HepG2 (cell line): ENCODE results near the gene HSD3B7. TPM values are rescaled to one million over a fixed set of nuclear protein-coding genes. Genes with fewer than 3 reads are reported as not detected.

Source experiments
- CHD2 ChIP-seq: IDR thresholded peaks from 2 replicates; pipeline ENCODE4 v1.6.1; 2011; ENCODE audit warnings: low read depth, low read length, improper control_type of control experiment
- FOXK2 ChIP-seq: fragments of 450-650 bp; IDR thresholded peaks from 2 replicates; pipeline ENCODE4 v1.6.1; 2016
- GATA4 ChIP-seq: sonication (generic); IDR thresholded peaks from 2 replicates; pipeline ENCODE4 v1.6.1; 2016; ENCODE audit warnings: antibody characterized with exemption, low read depth, borderline replicate concordance
- HNF4G ChIP-seq, 2 experiments: sonication (generic) in 1 of 2; formaldehyde crosslinking in 1 of 2; IDR thresholded peaks; 2 replicates each; pipeline versions ENCODE4 v1.4.0 to v1.6.1; 2011 to 2020; ENCODE audit warnings: borderline replicate concordance in 2 of 2, low read depth in 2 of 2, mild to moderate bottlenecking in 2 of 2, low read length in 1 of 2, missing genetic modification reagents in 1 of 2, moderate library complexity in 1 of 2
- HNRNPUL1 ChIP-seq: fragments of 200-400 bp; formaldehyde crosslinking; IDR thresholded peaks from 2 replicates; pipeline ENCODE4 v1.6.1; 2017; ENCODE audit warnings: low read depth, mild to moderate bottlenecking, low read length, moderate library complexity
- KAT7 ChIP-seq: IDR thresholded peaks from 2 replicates; pipeline ENCODE4 v1.6.1; 2018; ENCODE audit warnings: borderline replicate concordance, missing compliant biosample characterization
- NPAS2 ChIP-seq: sonication (generic); formaldehyde crosslinking; IDR thresholded peaks from 2 replicates; pipeline ENCODE4 v1.8.0; 2022; ENCODE audit warnings: mild to moderate bottlenecking, missing genetic modification reagents, borderline replicate concordance
- PAX8 ChIP-seq: sonication (generic); formaldehyde crosslinking; IDR thresholded peaks from 2 replicates; pipeline ENCODE4 v1.8.0; 2022; ENCODE audit warnings: mild to moderate bottlenecking, missing genetic modification reagents, borderline replicate concordance
- POGK ChIP-seq: sonication (generic); formaldehyde crosslinking; conservative IDR thresholded peaks from 2 replicates; pipeline ENCODE4 v1.8.0; 2022; ENCODE audit warnings: mild to moderate bottlenecking, moderate library complexity, missing genetic modification reagents
- RFXAP ChIP-seq: sonication (generic); formaldehyde crosslinking; IDR thresholded peaks from 2 replicates; pipeline ENCODE4 v1.4.0; 2020; ENCODE audit warnings: missing genetic modification reagents, borderline replicate concordance
- SIX1 ChIP-seq: sonication (generic); formaldehyde crosslinking; IDR thresholded peaks from 2 replicates; pipeline ENCODE4 v1.4.0; 2020; ENCODE audit warnings: missing genetic modification reagents, borderline replicate concordance
- SRF ChIP-seq: IDR thresholded peaks from 2 replicates; pipeline ENCODE4 v1.6.1; 2011; ENCODE audit warnings: mild to moderate bottlenecking, low read depth, low read length, moderate library complexity
- SRSF4 ChIP-seq: fragments of 200-400 bp; formaldehyde crosslinking; IDR thresholded peaks from one replicate; pipeline ENCODE4 v1.6.1; 2018; ENCODE audit warnings: mild to moderate bottlenecking, low read depth, low read length, moderate library complexity; ENCODE audit not compliant: poor library complexity, severe bottlenecking
- TBX2 ChIP-seq: sonication (generic); formaldehyde crosslinking; IDR thresholded peaks from 2 replicates; pipeline ENCODE4 v1.5.0; 2020; ENCODE audit warnings: missing genetic modification reagents, mild to moderate bottlenecking, borderline replicate concordance
- U2AF2 ChIP-seq: fragments of 200-400 bp; formaldehyde crosslinking; IDR thresholded peaks from 2 replicates; pipeline ENCODE4 v1.6.1; 2017; ENCODE audit warnings: low read depth, mild to moderate bottlenecking, low read length
- YEATS2 ChIP-seq: sonication (generic); formaldehyde crosslinking; IDR thresholded peaks from 2 replicates; pipeline ENCODE4 v1.4.0; 2020; ENCODE audit warnings: missing genetic modification reagents, borderline replicate concordance
- ZIK1 ChIP-seq: sonication (generic); formaldehyde crosslinking; IDR thresholded peaks from 2 replicates; pipeline ENCODE4 v1.5.0; 2020; ENCODE audit warnings: mild to moderate bottlenecking, low read depth, missing genetic modification reagents, borderline replicate concordance
- ZNF274 ChIP-seq: sonication (generic); formaldehyde crosslinking; IDR thresholded peaks from 2 replicates; pipeline ENCODE4 v1.5.1; 2020; ENCODE audit warnings: mild to moderate bottlenecking, missing genetic modification reagents
- ZNF30 ChIP-seq: sonication (generic); formaldehyde crosslinking; IDR thresholded peaks from 2 replicates; pipeline ENCODE4 v1.5.0; 2020; ENCODE audit warnings: mild to moderate bottlenecking, missing genetic modification reagents
- ZNF564 ChIP-seq: sonication (generic); formaldehyde crosslinking; IDR thresholded peaks from 2 replicates; pipeline ENCODE4 v1.8.1; 2023; ENCODE audit warnings: mild to moderate bottlenecking, missing genetic modification reagents
- ZNF615 ChIP-seq: sonication (generic); formaldehyde crosslinking; IDR thresholded peaks from 2 replicates; pipeline ENCODE4 v1.5.0; 2020; ENCODE audit warnings: mild to moderate bottlenecking, missing genetic modification reagents, borderline replicate concordance
- ZNF746 ChIP-seq: sonication (generic); formaldehyde crosslinking; IDR thresholded peaks from 2 replicates; pipeline ENCODE4 v1.8.0; 2022; ENCODE audit warnings: mild to moderate bottlenecking, missing genetic modification reagents
- ZNF790 ChIP-seq: sonication (generic); formaldehyde crosslinking; IDR thresholded peaks from 2 replicates; pipeline ENCODE4 v1.8.0; 2022; ENCODE audit warnings: missing genetic modification reagents, mild to moderate bottlenecking, borderline replicate concordance
- polyA plus RNA-seq, 8 experiments: library from polyadenylated mRNA; depleted of rRNA in 3 of 8; stranded (reverse) in 7 of 8; unstranded in 1 of 8; fragments of >200 nt; fragmentation: Illumina TruSeq in 4 of 8; extraction: Trizol in 4 of 8; gene quantifications; 2 replicates each; pipeline versions ENCODE4 v1.2.1 to v1.2.3, GENCODE V29; 2011 to 2016; ENCODE audit warnings: low read depth in 4 of 8, missing spikeins in 1 of 8, mixed read lengths in 1 of 8; ENCODE audit not compliant: insufficient read depth in 1 of 8
- total RNA-seq, 5 experiments: library from RNA; depleted of rRNA; stranded (reverse); fragments of >200 nt; fragmentation: Illumina TruSeq; extraction: Trizol; gene quantifications; 2 replicates each; pipeline ENCODE4 v1.2.3, GENCODE V29; 2016; ENCODE audit warnings: low read depth in 1 of 5
- TF ChIP-seq, protein P1 (sequence below): sonication (generic); formaldehyde crosslinking; IDR thresholded peaks from 2 replicates; pipeline ENCODE4 v1.4.0; 2020; ENCODE audit warnings: missing genetic modification reagents
- TF ChIP-seq, protein P2 (sequence below): fragments of 450-650 bp; IDR thresholded peaks from 2 replicates; pipeline ENCODE4 v1.6.1; 2016

HSD3B7 gene
- total and polyA plus RNA-seq, 2 of the 13 experiments (the other 11 are each of a cell fraction or from before 2014, with no cell fraction given): 32.9 to 69.7 TPM

DNA sequence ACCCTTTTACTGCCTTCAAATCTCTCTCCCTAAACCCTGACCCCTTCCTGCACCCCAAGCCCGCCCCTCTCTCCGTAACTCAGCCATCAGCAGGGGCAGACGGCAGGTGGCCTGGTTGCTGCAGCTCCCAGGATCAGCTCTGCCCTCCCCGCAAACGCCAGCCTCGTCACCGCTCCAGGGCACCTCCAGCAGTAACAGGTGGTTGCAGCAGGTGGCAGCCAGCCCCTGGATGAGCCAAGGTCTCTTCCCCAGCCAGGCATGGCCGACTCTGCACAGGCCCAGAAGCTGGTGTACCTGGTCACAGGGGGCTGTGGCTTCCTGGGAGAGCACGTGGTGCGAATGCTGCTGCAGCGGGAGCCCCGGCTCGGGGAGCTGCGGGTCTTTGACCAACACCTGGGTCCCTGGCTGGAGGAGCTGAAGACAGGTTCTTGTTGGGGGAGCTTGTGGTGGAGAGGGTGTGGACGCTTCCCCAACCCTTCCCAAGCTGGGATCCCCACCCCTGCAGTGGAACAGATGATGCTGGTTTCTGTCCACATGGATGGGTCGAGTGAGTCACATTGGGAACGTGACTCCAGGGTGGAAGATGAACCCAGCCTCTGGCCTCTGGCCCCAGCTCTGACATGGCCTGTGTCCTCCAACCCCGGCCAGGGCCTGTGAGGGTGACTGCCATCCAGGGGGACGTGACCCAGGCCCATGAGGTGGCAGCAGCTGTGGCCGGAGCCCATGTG lies 558 bp downstream of the HSD3B7 start (continued):
- TF ChIP-seq, protein P1, sequence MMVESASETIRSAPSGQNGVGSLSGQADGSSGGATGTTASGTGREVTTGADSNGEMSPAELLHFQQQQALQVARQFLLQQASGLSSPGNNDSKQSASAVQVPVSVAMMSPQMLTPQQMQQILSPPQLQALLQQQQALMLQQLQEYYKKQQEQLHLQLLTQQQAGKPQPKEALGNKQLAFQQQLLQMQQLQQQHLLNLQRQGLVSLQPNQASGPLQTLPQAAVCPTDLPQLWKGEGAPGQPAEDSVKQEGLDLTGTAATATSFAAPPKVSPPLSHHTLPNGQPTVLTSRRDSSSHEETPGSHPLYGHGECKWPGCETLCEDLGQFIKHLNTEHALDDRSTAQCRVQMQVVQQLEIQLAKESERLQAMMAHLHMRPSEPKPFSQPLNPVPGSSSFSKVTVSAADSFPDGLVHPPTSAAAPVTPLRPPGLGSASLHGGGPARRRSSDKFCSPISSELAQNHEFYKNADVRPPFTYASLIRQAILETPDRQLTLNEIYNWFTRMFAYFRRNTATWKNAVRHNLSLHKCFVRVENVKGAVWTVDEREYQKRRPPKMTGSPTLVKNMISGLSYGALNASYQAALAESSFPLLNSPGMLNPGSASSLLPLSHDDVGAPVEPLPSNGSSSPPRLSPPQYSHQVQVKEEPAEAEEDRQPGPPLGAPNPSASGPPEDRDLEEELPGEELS (CRISPR knock-in tag): no peak
- no peak for TF ChIP-seq ZNF30
- no peak for TF ChIP-seq HNF4G (IDR thresholded peaks at IDR 0.05; ENCODE audit: borderline replicate concordance, low read depth, low read length)
- TF ChIP-seq HNF4G (CRISPR knock-in tag; IDR thresholded peaks at IDR 0.05; ENCODE audit: borderline replicate concordance, low read depth): no peak
- no peak for TF ChIP-seq ZNF564
- no peak for TF ChIP-seq GATA4
- peak; percentile 71; the same call in 1 of the 2 replicates for TF ChIP-seq TBX2
- TF ChIP-seq ZNF615 (CRISPR knock-in tag): no peak
- peak; percentile 15; the same call in 1 of the 2 replicates for TF ChIP-seq RFXAP
- TF ChIP-seq FOXK2: no peak
- TF ChIP-seq ZNF790: 0 out of 2 replicates have a peak, but pooled peaks have one; percentile 14
- no peak for TF ChIP-seq SIX1 (CRISPR knock-in tag)
- peak; percentile 19; the same call in 1 of the 2 replicates for TF ChIP-seq KAT7 (CRISPR knock-in tag)
- no peak for TF ChIP-seq HNRNPUL1
- TF ChIP-seq POGK (CRISPR knock-in tag): peak; percentile 78; the same call in 1 of the 2 replicates
- no peak for TF ChIP-seq SRSF4
- no peak for TF ChIP-seq SRF
- peak; percentile 24; the same call in 1 of the 2 replicates for TF ChIP-seq CHD2
- no peak for TF ChIP-seq U2AF2
- peak; percentile 69; the same call in 1 of the 2 replicates for TF ChIP-seq ZIK1 (CRISPR knock-in tag)
- TF ChIP-seq NPAS2 (CRISPR knock-in tag): no peak
- 0 out of 2 replicates have a peak, but pooled peaks have one; percentile 59 for TF ChIP-seq YEATS2 (CRISPR knock-in tag)
- TF ChIP-seq ZNF746 (CRISPR knock-in tag): no peak; the same call in 1 of the 2 replicates
- TF ChIP-seq, protein P2, sequence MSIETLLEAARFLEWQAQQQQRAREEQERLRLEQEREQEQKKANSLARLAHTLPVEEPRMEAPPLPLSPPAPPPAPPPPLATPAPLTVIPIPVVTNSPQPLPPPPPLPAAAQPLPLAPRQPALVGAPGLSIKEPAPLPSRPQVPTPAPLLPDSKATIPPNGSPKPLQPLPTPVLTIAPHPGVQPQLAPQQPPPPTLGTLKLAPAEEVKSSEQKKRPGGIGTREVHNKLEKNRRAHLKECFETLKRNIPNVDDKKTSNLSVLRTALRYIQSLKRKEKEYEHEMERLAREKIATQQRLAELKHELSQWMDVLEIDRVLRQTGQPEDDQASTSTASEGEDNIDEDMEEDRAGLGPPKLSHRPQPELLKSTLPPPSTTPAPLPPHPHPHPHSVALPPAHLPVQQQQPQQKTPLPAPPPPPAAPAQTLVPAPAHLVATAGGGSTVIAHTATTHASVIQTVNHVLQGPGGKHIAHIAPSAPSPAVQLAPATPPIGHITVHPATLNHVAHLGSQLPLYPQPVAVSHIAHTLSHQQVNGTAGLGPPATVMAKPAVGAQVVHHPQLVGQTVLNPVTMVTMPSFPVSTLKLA: peak; percentile 74
- TF ChIP-seq PAX8: peak; percentile 81; the same call in 1 of the 2 replicates
- TF ChIP-seq ZNF274 (CRISPR knock-in tag): peak; percentile 82
